ENCODE measurements around the gene CTSO. TPM values are rescaled to one million over a fixed set of nuclear protein-coding genes. Genes with fewer than 3 reads are reported as not detected.

CTSO gene
- total RNA-seq, 3 donors from 2014 or later (not counting 1 experiment from before 2014, with no cell fraction given), result 20.3 to 25.2 (median 22.2) TPM

DNA sequence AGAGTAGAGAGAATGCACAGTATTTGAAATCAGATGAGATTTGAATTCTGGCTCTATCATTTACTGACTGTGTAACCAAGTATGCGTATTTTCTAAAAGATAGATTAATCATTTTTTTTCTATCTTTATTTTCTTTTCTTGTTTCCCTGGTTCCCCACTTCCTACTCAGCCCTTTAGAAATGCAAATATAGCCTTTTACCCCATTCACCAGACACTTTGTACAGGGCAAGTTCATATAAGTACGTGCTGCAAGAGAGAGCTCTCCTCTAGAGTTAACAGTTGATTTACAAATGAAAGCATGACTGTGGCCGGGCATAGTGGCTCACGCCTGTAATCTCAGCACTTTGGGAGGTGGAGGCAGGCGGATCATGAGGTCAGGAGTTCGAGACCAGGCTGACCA, 68.0 kb downstream of the CTSO start:
- peaks cover 0 to under 1% of the 10 kb centered on the region in 2 donors for H3K27me3 Mint-ChIP-seq (ENCODE audit: low read depth in 2 of 2)
- Histone ChIP-seq H3K4me1 (ENCODE audit: control insufficient read depth, insufficient read depth, low read length) (no peaks in the 10 kb centered on the region), H3K27ac (ENCODE audit: low read length) (no peak overlapping the region), H3K27me3 (ENCODE audit: control insufficient read depth, insufficient read depth, low read length) (no peaks in the 10 kb centered on the region), H3K4me3 (ENCODE audit: low read length) (no peak overlapping the region), H3K9me3 (ENCODE audit: control insufficient read depth, insufficient read depth, low read length) (no peaks in the 10 kb centered on the region), H3K36me3 (ENCODE audit: control insufficient read depth, insufficient read depth, low read length) (no peaks in the 10 kb centered on the region)
- no peaks in the 10 kb centered on the region for H3K36me3 Mint-ChIP-seq
- intact Hi-C loops (cut with micrococcal nuclease), result no loop called here
- no peak overlapping the region for H3K4me3 Mint-ChIP-seq
- 68% methylated on average over 5 of the region's 6 CpGs for WGBS (ENCODE audit: insufficient coverage)
- H3K27ac Mint-ChIP-seq, result no peak overlapping the region
- DNase-seq (no peak), ATAC-seq (no peak)
- H3K9me3 Mint-ChIP-seq, result peaks cover under 1 to 5% of the 10 kb centered on the region in 2 donors
- TF ChIP-seq, protein P1, sequence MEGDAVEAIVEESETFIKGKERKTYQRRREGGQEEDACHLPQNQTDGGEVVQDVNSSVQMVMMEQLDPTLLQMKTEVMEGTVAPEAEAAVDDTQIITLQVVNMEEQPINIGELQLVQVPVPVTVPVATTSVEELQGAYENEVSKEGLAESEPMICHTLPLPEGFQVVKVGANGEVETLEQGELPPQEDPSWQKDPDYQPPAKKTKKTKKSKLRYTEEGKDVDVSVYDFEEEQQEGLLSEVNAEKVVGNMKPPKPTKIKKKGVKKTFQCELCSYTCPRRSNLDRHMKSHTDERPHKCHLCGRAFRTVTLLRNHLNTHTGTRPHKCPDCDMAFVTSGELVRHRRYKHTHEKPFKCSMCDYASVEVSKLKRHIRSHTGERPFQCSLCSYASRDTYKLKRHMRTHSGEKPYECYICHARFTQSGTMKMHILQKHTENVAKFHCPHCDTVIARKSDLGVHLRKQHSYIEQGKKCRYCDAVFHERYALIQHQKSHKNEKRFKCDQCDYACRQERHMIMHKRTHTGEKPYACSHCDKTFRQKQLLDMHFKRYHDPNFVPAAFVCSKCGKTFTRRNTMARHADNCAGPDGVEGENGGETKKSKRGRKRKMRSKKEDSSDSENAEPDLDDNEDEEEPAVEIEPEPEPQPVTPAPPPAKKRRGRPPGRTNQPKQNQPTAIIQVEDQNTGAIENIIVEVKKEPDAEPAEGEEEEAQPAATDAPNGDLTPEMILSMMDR (IDR thresholded peaks at IDR 0.05), result no peak
- H3K4me1 Mint-ChIP-seq, result no peaks in the 10 kb centered on the region

DNA sequence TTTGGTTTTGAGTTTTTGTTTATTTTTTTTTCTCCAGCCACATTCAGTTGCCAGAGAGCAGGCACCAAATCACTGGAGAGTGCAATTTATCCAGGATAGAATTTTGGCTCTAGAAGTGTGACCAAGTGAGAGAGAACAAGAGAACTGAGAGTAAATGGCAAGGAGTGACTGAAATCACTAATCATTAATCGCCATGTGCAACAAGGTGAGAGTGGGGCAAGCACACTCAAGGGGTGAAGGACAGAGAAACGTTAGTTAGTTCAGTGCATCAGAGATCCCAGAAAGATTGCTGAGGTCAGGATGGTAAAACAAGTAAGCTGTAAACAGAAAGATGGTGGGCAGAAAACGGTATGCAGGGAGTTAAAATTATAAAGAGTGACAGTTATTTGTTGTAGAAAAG, 69.8 kb downstream of the CTSO start:
- TF ChIP-seq, protein P1 (IDR thresholded peaks at IDR 0.05), result no peak
- no peaks in the 10 kb centered on the region for H3K36me3 Mint-ChIP-seq
- intact Hi-C loops (cut with micrococcal nuclease), result no loop called here
- WGBS (ENCODE audit: insufficient coverage), result 73% methylated on average over 3 of the region's 3 CpGs
- Histone ChIP-seq H3K27ac (ENCODE audit: low read length) (no peak overlapping the region), H3K4me1 (ENCODE audit: control insufficient read depth, insufficient read depth, low read length) (no peaks in the 10 kb centered on the region), H3K27me3 (ENCODE audit: control insufficient read depth, insufficient read depth, low read length) (no peaks in the 10 kb centered on the region), H3K36me3 (ENCODE audit: control insufficient read depth, insufficient read depth, low read length) (no peaks in the 10 kb centered on the region), H3K9me3 (ENCODE audit: control insufficient read depth, insufficient read depth, low read length) (no peaks in the 10 kb centered on the region), H3K4me3 (ENCODE audit: low read length) (no peak overlapping the region)
- DNase-seq, result no peak
- H3K27ac Mint-ChIP-seq, result no peak overlapping the region
- H3K4me3 Mint-ChIP-seq, result no peak overlapping the region
- H3K27me3 Mint-ChIP-seq (ENCODE audit: low read depth in 2 of 2), result no peaks in the 10 kb centered on the region
- no peaks in the 10 kb centered on the region for H3K4me1 Mint-ChIP-seq
- ATAC-seq, result no peak
- peaks cover 0 to 3% of the 10 kb centered on the region in 2 donors for H3K9me3 Mint-ChIP-seq

DNA sequence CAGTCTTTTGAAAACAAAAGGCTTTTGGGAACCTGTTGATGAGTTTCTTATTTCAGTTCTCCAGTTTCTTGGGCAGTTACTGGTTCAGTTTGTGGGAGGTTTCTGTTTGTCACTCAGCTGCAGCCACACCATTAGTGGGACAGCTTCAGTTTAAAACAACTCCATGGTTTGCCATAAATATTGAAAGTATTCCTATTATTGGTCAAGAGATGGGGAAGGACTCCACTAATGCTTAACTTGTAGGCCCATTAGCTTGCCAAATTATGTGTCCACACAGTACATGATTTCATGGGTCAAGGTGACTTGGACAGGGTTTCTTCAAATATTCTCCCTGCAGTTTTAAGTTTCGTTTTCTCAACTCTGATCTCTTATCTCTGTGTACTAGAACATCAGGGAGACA, 72.1 kb downstream of the CTSO start:
- Histone ChIP-seq H3K27me3 (ENCODE audit: control insufficient read depth, insufficient read depth, low read length) (no peaks in the 10 kb centered on the region), H3K36me3 (ENCODE audit: control insufficient read depth, insufficient read depth, low read length) (no peaks in the 10 kb centered on the region), H3K27ac (ENCODE audit: low read length) (no peak overlapping the region), H3K4me1 (ENCODE audit: control insufficient read depth, insufficient read depth, low read length) (no peaks in the 10 kb centered on the region), H3K9me3 (ENCODE audit: control insufficient read depth, insufficient read depth, low read length) (no peaks in the 10 kb centered on the region), H3K4me3 (ENCODE audit: low read length) (no peak overlapping the region)
- H3K4me3 Mint-ChIP-seq, result no peak overlapping the region
- WGBS (ENCODE audit: insufficient coverage), result 43% methylated on average over 1 of the region's 1 CpG
- intact Hi-C loops (cut with micrococcal nuclease), result no loop called here
- TF ChIP-seq, protein P1 (IDR thresholded peaks at IDR 0.05), result no peak
- no peak overlapping the region for H3K27ac Mint-ChIP-seq
- no peak for ATAC-seq
- H3K4me1 Mint-ChIP-seq, result no peaks in the 10 kb centered on the region
- DNase-seq, result no peak
- H3K9me3 Mint-ChIP-seq, result peaks cover 0 to 3% of the 10 kb centered on the region in 2 donors
- H3K36me3 Mint-ChIP-seq, result no peaks in the 10 kb centered on the region
- H3K27me3 Mint-ChIP-seq (ENCODE audit: low read depth in 2 of 2), result no peaks in the 10 kb centered on the region

DNA sequence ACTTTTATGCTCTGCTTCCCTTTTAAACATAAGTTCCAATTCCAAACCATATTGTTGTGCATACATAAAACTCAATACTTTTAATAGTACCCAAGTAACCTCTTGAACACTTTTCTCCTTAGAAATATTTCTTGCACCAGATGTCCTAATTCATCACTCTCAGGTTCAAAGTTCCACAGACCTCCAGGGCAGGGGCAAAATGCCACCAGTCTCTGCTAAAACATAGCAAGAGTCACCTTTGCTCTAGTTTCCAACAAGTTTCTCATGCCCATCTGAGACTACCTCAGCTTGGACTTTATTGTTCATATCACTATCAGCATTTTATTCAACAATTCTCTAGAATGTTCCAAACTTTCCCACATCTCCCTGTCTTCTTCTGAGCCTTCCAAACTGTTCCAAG, 73.9 kb downstream of the CTSO start:
- H3K9me3 Mint-ChIP-seq, result peaks cover 3 to 4% of the 10 kb centered on the region in 2 donors
- Histone ChIP-seq H3K27me3 (ENCODE audit: control insufficient read depth, insufficient read depth, low read length) (no peaks in the 10 kb centered on the region), H3K27ac (ENCODE audit: low read length) (no peak overlapping the region), H3K36me3 (ENCODE audit: control insufficient read depth, insufficient read depth, low read length) (no peaks in the 10 kb centered on the region), H3K4me1 (ENCODE audit: control insufficient read depth, insufficient read depth, low read length) (no peaks in the 10 kb centered on the region), H3K4me3 (ENCODE audit: low read length) (no peak overlapping the region), H3K9me3 (ENCODE audit: control insufficient read depth, insufficient read depth, low read length) (no peaks in the 10 kb centered on the region)
- DNase-seq, result no peak
- TF ChIP-seq, protein P1 (IDR thresholded peaks at IDR 0.05), result no peak
- no peak overlapping the region for H3K27ac Mint-ChIP-seq
- intact Hi-C loops (cut with micrococcal nuclease), result no loop called here
- no peaks in the 10 kb centered on the region for H3K4me1 Mint-ChIP-seq
- H3K36me3 Mint-ChIP-seq, result peaks cover 10% of the 10 kb centered on the region
- no peak for ATAC-seq
- no peaks in the 10 kb centered on the region for H3K27me3 Mint-ChIP-seq (ENCODE audit: low read depth in 2 of 2)
- H3K4me3 Mint-ChIP-seq, result no peak overlapping the region
